HepG2 (cell line): ENCODE results near the gene PRM2. TPM values are rescaled to one million over a fixed set of nuclear protein-coding genes. Genes with fewer than 3 reads are reported as not detected.

Experiments
- ASH2L ChIP-seq: fragments of 300-600, 200-600 bp; sonication (generic); IDR thresholded peaks from 2 replicates; pipeline ENCODE4 v1.7.0; 2017; ENCODE audit warnings: low read depth, mild to moderate bottlenecking, moderate library complexity, mixed read lengths, low read length; ENCODE audit not compliant: insufficient read length
- HNRNPL ChIP-seq: fragments of 200-400 bp; formaldehyde crosslinking; IDR thresholded peaks from 2 replicates; pipeline ENCODE4 v1.6.1; 2017; ENCODE audit warnings: mild to moderate bottlenecking, low read depth, low read length
- KDM5B ChIP-seq: sonication (generic); formaldehyde crosslinking; IDR thresholded peaks from 2 replicates; pipeline ENCODE4 v1.4.0; 2020; ENCODE audit warnings: missing genetic modification reagents, mild to moderate bottlenecking, borderline replicate concordance
- ZNF556 ChIP-seq: sonication (generic); formaldehyde crosslinking; IDR thresholded peaks from 2 replicates; pipeline ENCODE4 v1.4.0; 2020; ENCODE audit warnings: mild to moderate bottlenecking, missing genetic modification reagents, borderline replicate concordance
- ZNF660 ChIP-seq: sonication (generic); formaldehyde crosslinking; IDR thresholded peaks from 2 replicates; pipeline ENCODE4 v1.5.1; 2020; ENCODE audit warnings: mild to moderate bottlenecking, low read depth, missing genetic modification reagents, borderline replicate concordance
- ZNF674 ChIP-seq: sonication (generic); formaldehyde crosslinking; IDR thresholded peaks from 2 replicates; pipeline ENCODE4 v1.5.0; 2020; ENCODE audit warnings: low read depth, mild to moderate bottlenecking, missing genetic modification reagents
- polyA plus RNA-seq, 8 experiments: library from polyadenylated mRNA; depleted of rRNA in 3 of 8; stranded (reverse) in 7 of 8; unstranded in 1 of 8; fragments of >200 nt; fragmentation: Illumina TruSeq in 4 of 8; extraction: Trizol in 4 of 8; gene quantifications; 2 replicates each; pipeline versions ENCODE4 v1.2.1 to v1.2.3, GENCODE V29; 2011 to 2016; ENCODE audit warnings: low read depth in 4 of 8, missing spikeins in 1 of 8, mixed read lengths in 1 of 8; ENCODE audit not compliant: insufficient read depth in 1 of 8
- total RNA-seq, 5 experiments: library from RNA; depleted of rRNA; stranded (reverse); fragments of >200 nt; fragmentation: Illumina TruSeq; extraction: Trizol; gene quantifications; 2 replicates each; pipeline ENCODE4 v1.2.3, GENCODE V29; 2016; ENCODE audit warnings: low read depth in 1 of 5
- TF ChIP-seq, protein P1 (sequence below): sonication (generic); formaldehyde crosslinking; IDR thresholded peaks from 2 replicates; pipeline ENCODE4 v1.5.0; 2020; ENCODE audit warnings: mild to moderate bottlenecking, missing genetic modification reagents
- TF ChIP-seq, protein P2 (sequence below): sonication (generic); formaldehyde crosslinking; IDR thresholded peaks from 2 replicates; pipeline ENCODE4 v1.5.0; 2020; ENCODE audit warnings: missing genetic modification reagents
- TF ChIP-seq, protein P3 (sequence below): sonication (generic); formaldehyde crosslinking; conservative IDR thresholded peaks from 2 replicates; pipeline ENCODE4 v1.8.1; 2023; ENCODE audit warnings: missing genetic modification reagents

The PRM2 gene
- total and polyA plus RNA-seq, 2 of the 13 experiments (the other 11 are each of a cell fraction or from before 2014, with no cell fraction given), result 0.54 TPM; not detected in 1

DNA sequence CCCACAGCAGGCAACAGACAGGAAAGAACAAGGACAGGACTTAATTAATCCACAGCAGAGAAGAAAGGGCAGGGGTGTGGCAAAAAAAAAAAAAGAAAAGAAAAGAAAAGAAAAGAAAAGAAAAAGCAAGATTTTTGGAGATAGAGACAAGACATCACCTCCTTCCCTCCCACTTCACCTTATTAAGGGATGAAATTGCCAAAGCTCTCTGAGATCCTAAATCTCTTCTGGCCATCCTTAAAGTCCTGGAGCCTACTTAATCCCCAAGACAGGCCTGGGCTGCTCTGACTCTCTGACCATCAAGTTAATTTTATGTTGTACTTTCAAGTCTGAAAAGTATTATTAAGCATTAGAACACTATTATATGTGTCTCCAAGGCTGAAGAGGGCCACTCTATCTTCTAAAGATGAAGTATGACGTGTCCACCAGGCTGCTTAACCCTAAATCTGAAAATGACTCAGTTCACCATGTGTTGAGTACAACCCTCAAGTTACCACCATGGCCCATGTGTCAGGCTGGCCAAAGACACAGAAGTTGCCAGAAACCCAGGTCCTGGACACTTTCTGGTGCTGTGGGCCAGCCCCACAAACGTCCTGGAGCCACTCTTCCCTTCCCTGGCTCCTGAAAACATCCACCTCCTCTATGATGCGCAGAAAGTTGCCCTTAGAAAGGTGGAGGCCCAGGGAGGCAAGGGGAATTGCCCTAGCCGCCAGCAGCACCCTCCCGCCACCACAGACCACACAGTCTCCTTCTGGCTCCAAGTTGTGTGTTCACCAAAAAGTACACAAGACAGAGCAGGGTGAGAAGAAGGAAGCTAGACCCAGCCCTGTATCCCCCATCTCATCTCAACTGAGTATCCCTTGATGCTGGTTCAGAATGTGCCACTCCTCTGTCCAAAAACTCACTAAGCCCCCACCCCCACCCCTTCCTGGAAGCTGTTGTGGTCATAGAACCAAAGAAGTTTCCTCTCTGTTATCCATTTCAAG, 23.0 kb downstream of the PRM2 start (continued):
- TF ChIP-seq, protein P1, sequence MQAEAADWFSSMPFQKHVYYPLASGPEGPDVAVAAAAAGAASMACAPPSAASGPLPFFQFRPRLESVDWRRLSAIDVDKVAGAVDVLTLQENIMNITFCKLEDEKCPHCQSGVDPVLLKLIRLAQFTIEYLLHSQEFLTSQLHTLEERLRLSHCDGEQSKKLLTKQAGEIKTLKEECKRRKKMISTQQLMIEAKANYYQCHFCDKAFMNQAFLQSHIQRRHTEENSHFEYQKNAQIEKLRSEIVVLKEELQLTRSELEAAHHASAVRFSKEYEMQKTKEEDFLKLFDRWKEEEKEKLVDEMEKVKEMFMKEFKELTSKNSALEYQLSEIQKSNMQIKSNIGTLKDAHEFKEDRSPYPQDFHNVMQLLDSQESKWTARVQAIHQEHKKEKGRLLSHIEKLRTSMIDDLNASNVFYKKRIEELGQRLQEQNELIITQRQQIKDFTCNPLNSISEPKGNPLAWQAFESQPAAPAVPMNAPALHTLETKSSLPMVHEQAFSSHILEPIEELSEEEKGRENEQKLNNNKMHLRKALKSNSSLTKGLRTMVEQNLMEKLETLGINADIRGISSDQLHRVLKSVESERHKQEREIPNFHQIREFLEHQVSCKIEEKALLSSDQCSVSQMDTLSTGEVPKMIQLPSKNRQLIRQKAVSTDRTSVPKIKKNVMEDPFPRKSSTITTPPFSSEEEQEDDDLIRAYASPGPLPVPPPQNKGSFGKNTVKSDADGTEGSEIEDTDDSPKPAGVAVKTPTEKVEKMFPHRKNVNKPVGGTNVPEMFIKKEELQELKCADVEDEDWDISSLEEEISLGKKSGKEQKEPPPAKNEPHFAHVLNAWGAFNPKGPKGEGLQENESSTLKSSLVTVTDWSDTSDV, result peak; percentile 65; the same call in 1 of the 2 replicates
- TF ChIP-seq ZNF674, result no peak
- TF ChIP-seq HNRNPL, result no peak
- TF ChIP-seq, protein P2, sequence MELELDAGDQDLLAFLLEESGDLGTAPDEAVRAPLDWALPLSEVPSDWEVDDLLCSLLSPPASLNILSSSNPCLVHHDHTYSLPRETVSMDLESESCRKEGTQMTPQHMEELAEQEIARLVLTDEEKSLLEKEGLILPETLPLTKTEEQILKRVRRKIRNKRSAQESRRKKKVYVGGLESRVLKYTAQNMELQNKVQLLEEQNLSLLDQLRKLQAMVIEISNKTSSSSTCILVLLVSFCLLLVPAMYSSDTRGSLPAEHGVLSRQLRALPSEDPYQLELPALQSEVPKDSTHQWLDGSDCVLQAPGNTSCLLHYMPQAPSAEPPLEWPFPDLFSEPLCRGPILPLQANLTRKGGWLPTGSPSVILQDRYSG (CRISPR knock-in tag), result no peak
- no peak for TF ChIP-seq ZNF556
- no peak for TF ChIP-seq KDM5B (CRISPR knock-in tag)
- TF ChIP-seq ASH2L, result no peak
- TF ChIP-seq, protein P3, sequence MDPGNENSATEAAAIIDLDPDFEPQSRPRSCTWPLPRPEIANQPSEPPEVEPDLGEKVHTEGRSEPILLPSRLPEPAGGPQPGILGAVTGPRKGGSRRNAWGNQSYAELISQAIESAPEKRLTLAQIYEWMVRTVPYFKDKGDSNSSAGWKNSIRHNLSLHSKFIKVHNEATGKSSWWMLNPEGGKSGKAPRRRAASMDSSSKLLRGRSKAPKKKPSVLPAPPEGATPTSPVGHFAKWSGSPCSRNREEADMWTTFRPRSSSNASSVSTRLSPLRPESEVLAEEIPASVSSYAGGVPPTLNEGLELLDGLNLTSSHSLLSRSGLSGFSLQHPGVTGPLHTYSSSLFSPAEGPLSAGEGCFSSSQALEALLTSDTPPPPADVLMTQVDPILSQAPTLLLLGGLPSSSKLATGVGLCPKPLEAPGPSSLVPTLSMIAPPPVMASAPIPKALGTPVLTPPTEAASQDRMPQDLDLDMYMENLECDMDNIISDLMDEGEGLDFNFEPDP (CRISPR knock-in tag), result no peak; the same call in 1 of the 2 replicates
- TF ChIP-seq ZNF660 (CRISPR knock-in tag), result no peak
